ENCODE measurements around the gene PLA2G12B.

Gene PLA2G12B

GRCh38 chr10:72981028-72981881 is 26.6 kb upstream of the PLA2G12B start:
- no peak for TF ChIP-seq CTCF (conservative IDR thresholded peaks at IDR 0.05; ENCODE audit: low read depth)
- POLR2A ChIA-PET (ENCODE audit: low non-redundant PET), result no interaction called here
- CTCF ChIA-PET, result no interaction called here
- no peak for DNase-seq (ENCODE audit: low spot score)
- H3K27ac ChIP-seq, result no peak overlapping the region

GRCh38 chr10:72980348-72980747 is 25.7 kb upstream of the PLA2G12B start:
- ChIA-PET CTCF (interaction anchor here (0.8 kb wide), 1 partner anchor 21 kb away, joined by 6 read pairs; no protein-coding TSS in a partner anchor), POLR2A (ENCODE audit: low non-redundant PET) (no interaction called here)
- DNase-seq (ENCODE audit: low spot score), result no peak

GRCh38 chr10:72979709-72980108 is 25.1 kb upstream of the PLA2G12B start:
- DNase-seq (ENCODE audit: low spot score), result no peak
- CTCF ChIA-PET, result interaction anchor here (0.8 kb wide), 1 partner anchor 21 kb away, joined by 6 read pairs; no protein-coding TSS in a partner anchor
- no peak for TF ChIP-seq CTCF (conservative IDR thresholded peaks at IDR 0.05; ENCODE audit: low read depth)
- POLR2A ChIA-PET (ENCODE audit: low non-redundant PET), result no interaction called here
- H3K27ac ChIP-seq, result no peak overlapping the region

More at GRCh38 chr10:72980348-72980747, 25.7 kb upstream of the PLA2G12B start:
- no peak for TF ChIP-seq CTCF (conservative IDR thresholded peaks at IDR 0.05; ENCODE audit: low read depth)
- no peak overlapping the region for H3K27ac ChIP-seq

- CTCF ChIA-PET, result no interaction called here
These were observed 22.3 kb upstream of the PLA2G12B start for GRCh38 chr10:72976886-72977285.

GRCh38 chr10:72956001-72956400 is 1.4 kb upstream of the PLA2G12B start:
- CTCF ChIA-PET, result interaction anchor here (0.6 kb wide), 3 partner anchors 118 to 567 kb away, joined by 3 read pairs; no protein-coding TSS in a partner anchor
- TF ChIP-seq CTCF (conservative IDR thresholded peaks at IDR 0.05; ENCODE audit: low read depth), result no peak
- DNase-seq (ENCODE audit: low spot score), result no peak
- POLR2A ChIA-PET (ENCODE audit: low non-redundant PET), result no interaction called here
- H3K27ac ChIP-seq, result no peak overlapping the region

More at GRCh38 chr10:72976886-72977285, 22.3 kb upstream of the PLA2G12B start:
- no peak overlapping the region for H3K27ac ChIP-seq
- no peak for TF ChIP-seq CTCF (conservative IDR thresholded peaks at IDR 0.05; ENCODE audit: low read depth)
- POLR2A ChIA-PET (ENCODE audit: low non-redundant PET), result no interaction called here
- no peak for DNase-seq (ENCODE audit: low spot score)

GRCh38 chr10:72954230-72954595 is 393 bp downstream of the PLA2G12B start:
- no peak overlapping the region for H3K27ac ChIP-seq
- POLR2A ChIA-PET (ENCODE audit: low non-redundant PET), result no interaction called here
- no peak for TF ChIP-seq CTCF (conservative IDR thresholded peaks at IDR 0.05; ENCODE audit: low read depth)
- CTCF ChIA-PET, result interaction anchor here (0.6 kb wide), 1 partner anchor 1135 kb away, joined by 4 read pairs; no protein-coding TSS in a partner anchor
- DNase-seq (ENCODE audit: low spot score), result no peak
